ENCODE data around the gene SCGB1D4.

SCGB1D4 gene

DNA sequence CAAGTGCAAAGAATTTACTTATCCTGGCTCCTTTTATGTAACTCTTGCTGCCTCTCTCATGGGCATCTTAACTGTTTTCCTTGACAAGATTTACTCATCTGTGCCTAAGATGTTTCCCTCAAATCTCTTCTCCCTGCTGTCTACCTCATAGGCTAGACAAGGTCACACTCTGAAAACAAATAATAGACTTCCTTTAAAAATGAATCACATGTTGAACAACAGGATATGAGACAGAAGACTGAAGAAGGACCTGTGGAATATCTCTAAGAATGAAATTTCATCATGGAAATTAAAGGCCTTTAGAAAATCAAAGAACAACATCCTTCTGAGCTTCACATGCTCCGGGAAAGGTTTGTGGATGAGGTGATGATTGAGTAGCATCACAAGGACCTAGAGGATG lies 34.9 kb downstream of the SCGB1D4 start:
- Mint-ChIP-seq H3K36me3 (no peaks in the 10 kb centered on the region), H3K27me3 (peaks cover 9% of the 10 kb centered on the region), H3K9me3 (no peaks in the 10 kb centered on the region), H3K27ac (no peak overlapping the region), H3K4me3 (no peak overlapping the region), H3K4me1 (no peaks in the 10 kb centered on the region)
- DNase-seq (ENCODE audit: low spot score in 2 of 2) (no peak), ATAC-seq (ENCODE audit: low read depth) (no peak)

DNA sequence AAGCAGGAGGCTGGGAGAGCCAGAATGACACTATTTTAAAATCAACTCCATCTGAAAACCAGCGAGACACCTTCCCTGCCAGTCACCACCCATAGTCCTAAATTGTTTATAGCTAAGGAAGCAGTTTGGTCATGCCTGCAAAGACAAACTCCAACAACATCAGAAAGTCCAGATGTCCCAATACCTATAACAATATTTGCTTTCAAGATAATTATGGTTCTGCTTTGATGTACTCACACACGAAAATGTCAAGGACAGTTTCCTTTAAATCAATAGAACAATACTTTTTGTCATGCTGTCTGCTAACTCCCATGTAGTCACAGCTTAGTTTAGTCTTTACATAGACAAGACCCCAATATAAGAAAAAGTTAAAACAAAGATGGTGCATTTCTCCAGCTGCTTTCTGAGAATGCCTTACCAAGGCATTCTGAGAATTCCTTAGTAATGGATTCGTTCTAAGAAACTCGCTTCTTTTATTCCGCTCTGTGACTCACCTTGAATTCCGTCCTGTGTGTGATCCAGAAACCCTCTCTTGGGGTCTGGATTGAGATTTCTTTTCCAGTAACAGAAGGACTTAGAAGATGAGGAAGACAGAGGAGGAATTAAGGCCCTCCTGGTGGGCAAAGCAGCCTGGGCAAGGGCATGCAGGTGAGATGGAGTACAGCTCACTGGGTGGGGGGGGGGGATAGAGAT lies 38.5 kb downstream of the SCGB1D4 start:
- H3K9me3 Mint-ChIP-seq: peaks cover 3% of the 10 kb centered on the region
- H3K36me3 Mint-ChIP-seq: no peaks in the 10 kb centered on the region
- H3K27me3 Mint-ChIP-seq: peaks cover 5% of the 10 kb centered on the region
- no peak for DNase-seq (ENCODE audit: low spot score in 2 of 2)
- H3K4me3 Mint-ChIP-seq: no peak overlapping the region
- no peak for ATAC-seq (ENCODE audit: low read depth)
- no peak overlapping the region for H3K27ac Mint-ChIP-seq
- no peaks in the 10 kb centered on the region for H3K4me1 Mint-ChIP-seq

DNA sequence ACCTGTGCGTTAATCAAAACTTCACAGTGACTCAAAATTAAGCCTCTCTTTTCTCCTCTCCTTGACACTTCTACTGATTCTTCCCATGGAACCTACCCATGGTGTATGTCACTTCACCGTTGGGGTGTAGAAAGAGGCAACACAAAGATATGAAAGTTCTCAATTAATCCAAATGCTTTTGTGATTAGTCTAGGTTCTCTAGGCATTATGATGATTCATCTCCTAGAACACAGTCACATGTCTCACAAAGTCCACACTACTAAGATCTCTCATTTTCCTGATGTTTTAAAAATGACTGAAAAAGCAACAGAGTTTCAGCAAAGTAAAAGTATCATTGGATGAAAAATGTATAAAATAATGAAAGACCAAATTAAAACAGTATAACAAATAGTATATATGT lies 42.6 kb downstream of the SCGB1D4 start:
- peaks cover 5% of the 10 kb centered on the region for H3K27me3 Mint-ChIP-seq
- peaks cover 4% of the 10 kb centered on the region for H3K36me3 Mint-ChIP-seq
- no peak overlapping the region for H3K4me3 Mint-ChIP-seq
- DNase-seq (ENCODE audit: low spot score in 2 of 2): no peak
- peaks cover 9% of the 10 kb centered on the region for H3K9me3 Mint-ChIP-seq
- H3K4me1 Mint-ChIP-seq: no peaks in the 10 kb centered on the region
- no peak overlapping the region for H3K27ac Mint-ChIP-seq
- no peak for ATAC-seq (ENCODE audit: low read depth)

DNA sequence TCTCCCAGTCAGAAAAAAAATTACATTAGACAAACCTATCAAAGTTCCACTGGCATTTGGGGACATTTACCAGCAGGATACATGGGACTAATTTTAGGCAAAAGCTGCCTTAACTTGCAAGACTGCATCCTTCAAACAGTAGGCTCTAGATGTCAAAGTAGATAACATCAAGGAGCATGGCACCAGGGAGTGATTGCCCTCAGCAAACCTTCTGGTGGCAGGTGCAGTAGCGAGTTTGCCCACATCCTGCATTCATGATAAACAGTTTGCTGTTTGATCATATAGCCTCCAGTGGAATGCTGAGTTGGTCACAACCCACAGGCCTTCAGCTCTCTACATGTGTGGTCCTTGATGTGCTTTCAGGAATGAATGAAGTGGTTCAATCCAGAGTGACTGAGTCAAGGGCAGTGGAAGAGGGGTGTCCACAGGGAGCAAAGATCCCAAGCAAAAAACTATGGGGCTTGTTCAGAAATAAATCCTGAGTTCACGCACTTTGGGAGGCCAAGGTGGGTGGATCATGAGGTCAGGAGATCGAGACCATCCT lies 44.8 kb downstream of the SCGB1D4 start:
- ATAC-seq (ENCODE audit: low read depth): no peak
- no peak for DNase-seq (ENCODE audit: low spot score in 2 of 2)
- Mint-ChIP-seq H3K27me3 (peaks cover 4% of the 10 kb centered on the region), H3K36me3 (peaks cover 8% of the 10 kb centered on the region), H3K27ac (no peak overlapping the region), H3K9me3 (peaks cover 24% of the 10 kb centered on the region), H3K4me3 (no peak overlapping the region), H3K4me1 (no peaks in the 10 kb centered on the region)

DNA sequence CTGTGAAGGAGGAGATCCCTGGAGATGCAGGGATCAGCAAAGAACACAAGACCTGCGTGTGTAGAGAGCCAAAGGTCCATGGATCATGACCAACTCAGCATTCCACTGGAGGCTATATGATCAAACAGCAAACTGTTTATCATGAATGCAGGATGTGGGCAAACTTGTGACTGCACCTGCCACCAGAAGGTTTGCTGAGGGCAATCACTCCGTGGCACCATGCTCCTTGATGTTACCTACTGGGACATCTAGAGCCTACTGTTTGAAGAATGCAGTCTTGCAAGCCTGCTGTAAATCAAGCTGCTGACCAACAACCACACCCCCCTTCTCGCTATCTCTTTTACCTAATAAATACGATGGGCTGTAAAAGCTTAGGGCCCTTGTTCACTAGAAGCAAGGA lies 47.2 kb downstream of the SCGB1D4 start:
- Mint-ChIP-seq H3K36me3 (peaks cover 8% of the 10 kb centered on the region), H3K27ac (no peak overlapping the region), H3K9me3 (peaks cover 22% of the 10 kb centered on the region), H3K27me3 (peaks cover 11% of the 10 kb centered on the region), H3K4me1 (no peaks in the 10 kb centered on the region), H3K4me3 (no peak overlapping the region)
- DNase-seq (ENCODE audit: low spot score in 2 of 2): no peak
- no peak for ATAC-seq (ENCODE audit: low read depth)

Measured in memory B cell (primary cell).